GM12874 (cell line): Measurements from ENCODE around the gene RMI2.
A peak's percentile ranks its signal among the peaks of the same experiment; 100 is the strongest.

ENCODE experiments used
- CTCF ChIP-seq: IDR thresholded peaks from 2 replicates; pipeline ENCODE4 v1.5.1; 2011; ENCODE audit warnings: low read depth, mild to moderate bottlenecking, control low read depth, low read length, moderate library complexity; ENCODE audit not compliant: insufficient read depth

RMI2 gene

DNA sequence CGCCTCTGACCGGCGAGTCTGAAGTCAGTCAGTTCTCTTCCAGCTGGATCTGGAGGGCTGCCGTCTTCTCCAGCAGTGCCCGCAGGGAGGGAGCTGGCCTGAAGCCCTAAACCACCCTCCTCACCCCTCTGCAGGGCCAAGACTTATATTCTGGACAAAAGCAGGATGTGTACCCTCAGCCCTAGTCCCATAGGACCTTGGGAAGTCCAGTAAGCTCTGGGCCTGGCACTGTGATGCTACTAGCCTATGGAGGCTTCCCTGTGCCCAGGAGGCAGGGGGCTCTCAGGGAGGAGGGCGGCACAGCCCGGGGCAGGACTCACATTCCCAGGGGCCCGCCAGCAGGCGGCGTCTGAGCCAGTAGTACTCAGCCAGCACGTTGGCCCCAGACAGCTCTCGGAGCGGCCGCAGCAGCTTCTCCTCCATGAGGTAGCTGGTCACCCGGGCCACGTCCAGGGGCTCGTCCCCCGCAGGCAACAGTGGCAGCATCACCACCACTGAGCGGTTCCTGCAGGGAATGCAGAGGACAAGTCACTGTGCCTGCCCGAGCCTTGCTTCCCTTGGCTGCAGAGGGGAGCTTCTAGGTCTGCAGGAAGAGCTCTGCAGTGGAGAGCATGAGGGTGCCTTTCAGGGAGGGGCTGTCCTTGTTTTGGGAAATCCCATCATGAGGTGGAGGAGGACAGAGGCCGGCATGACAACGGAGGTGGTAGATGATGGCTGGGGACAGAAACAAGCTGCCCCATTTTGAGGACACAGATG lies 41.7 kb downstream of the RMI2 start:
- TF ChIP-seq CTCF = peak; percentile 86

DNA sequence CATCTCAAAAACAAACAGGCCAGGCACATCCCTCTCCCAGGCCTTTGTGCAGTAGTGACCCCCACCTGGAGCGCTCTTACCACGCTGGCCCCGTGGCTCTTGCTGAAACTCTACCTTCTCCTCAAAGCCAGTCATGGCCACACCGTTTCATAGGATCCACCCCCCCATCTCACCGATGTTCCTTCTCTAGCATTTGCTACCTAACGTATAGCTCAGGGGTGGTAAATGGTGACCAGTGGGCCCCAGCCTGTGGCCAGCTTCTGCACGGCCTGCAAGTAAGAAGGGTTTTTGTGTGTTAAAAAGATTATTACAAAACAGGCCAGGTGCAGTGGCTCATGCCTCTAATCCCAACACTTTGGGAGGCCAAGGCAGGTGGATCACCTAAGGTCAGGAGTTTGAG lies 43.8 kb downstream of the RMI2 start:
- TF ChIP-seq CTCF = no peak

- TF ChIP-seq CTCF = no peak
Observed at GRCh38 chr16:11389631-11390565, 44.6 kb downstream of the RMI2 start.

DNA sequence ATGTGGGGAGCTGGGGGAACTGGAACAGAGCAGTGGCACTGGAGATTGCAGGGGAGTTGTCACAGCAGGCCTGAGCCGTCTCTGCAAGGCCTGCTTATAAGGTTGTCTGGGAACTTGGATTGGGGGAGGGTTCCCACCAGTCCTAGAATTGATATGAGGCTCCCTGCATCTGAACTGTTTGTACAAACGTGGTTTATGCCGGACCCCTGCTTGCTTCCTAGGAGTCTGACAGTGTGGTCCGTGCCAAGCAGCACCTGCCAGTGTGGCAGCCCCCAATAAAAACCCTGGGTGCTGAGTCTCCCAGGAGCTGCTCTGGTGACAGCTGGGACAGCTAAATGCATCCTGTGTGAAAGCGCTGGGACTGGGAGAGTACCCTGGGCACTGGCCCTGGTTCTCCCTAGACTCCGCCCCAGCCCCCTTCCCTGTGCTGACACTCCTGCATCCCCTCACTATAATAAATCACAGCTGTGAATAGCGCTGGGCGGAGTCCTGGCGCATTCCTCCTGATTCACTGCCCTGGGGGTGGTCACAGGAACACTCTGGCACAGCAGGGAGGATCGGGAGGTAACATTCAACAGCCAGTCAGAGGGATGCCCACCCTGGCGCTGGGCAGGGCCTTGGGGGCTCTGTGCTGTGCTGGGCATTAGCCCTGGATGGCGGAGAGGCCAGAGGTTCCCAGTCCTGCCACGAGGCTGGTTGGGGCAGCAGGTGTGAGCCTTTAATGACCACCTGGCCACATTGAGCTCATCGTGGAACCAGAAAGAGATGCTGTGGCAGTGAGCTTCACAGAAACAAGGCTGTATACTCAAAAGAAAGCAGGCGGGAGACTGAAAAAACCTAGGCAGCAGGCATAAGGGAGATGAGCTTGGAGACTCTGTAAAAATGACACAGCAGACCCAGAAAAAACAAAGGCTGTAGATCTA lies 45.6 kb downstream of the RMI2 start:
- no peak for TF ChIP-seq CTCF

DNA sequence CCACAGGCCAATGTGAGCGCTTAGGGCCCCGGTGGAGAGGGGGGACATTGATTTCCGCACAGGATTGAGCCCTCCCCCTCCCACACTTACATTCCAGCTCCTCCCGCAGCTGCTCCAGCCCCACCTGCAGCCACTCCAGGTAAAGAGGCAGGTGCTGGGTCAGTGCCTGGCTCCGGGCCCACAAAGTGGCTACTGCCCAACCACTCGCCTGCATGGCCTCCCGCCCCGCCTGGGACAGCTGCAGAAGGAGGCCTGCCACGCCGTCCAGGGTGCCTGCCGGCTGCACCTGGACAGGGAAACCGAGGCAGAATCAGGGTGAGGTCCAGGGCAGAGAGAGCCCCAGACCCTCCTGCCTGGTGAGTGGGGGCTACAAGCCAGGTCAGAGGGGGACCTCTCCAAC lies 46.3 kb downstream of the RMI2 start:
- TF ChIP-seq CTCF = no peak

GRCh38 chr16:11392041-11392581 lies 46.9 kb downstream of the RMI2 start:
- no peak for TF ChIP-seq CTCF

GRCh38 chr16:11393366-11393765 lies 48.1 kb downstream of the RMI2 start:
- no peak for TF ChIP-seq CTCF
